OCI-LY1 (cell line): Measurements from ENCODE around the gene PAPSS2.

ENCODE experiments used
- CTCF ChIP-seq: fragments of 200-600 bp; sonication (generic), shearing (Covaris generic); IDR thresholded peaks from 2 replicates; pipeline ENCODE4 v1.5.1; 2017; ENCODE audit warnings: mild to moderate bottlenecking, antibody characterized with exemption, low read length, moderate library complexity, mixed read lengths
- EZH2 ChIP-seq: fragments of 200-600 bp; sonication (generic), shearing (Covaris generic); IDR thresholded peaks from 2 replicates; pipeline ENCODE4 v1.8.0; 2017; ENCODE audit warnings: borderline replicate concordance, mixed run types, mild to moderate bottlenecking, antibody characterized with exemption, low read length, moderate library complexity, mixed read lengths

GRCh38 chr10:87746911-87747310 lies 87.2 kb downstream of the PAPSS2 start:
- no peak for TF ChIP-seq CTCF
- TF ChIP-seq EZH2, result no peak
